ENCODE results near the gene GAREM1. TPM values are rescaled to one million over a fixed set of nuclear protein-coding genes. Genes with fewer than 3 reads are reported as not detected.
A peak's percentile ranks its signal among the peaks of the same experiment; 100 is the strongest.
"Not testable (repeated sequence)": the region's sequence is repeated elsewhere in the genome, so short reads cannot be mapped to it uniquely, and the experiment has no call there.

The GAREM1 gene
- total and polyA plus RNA-seq, 2 donors from 2014 or later, result 7.0 to 47.0 TPM

DNA sequence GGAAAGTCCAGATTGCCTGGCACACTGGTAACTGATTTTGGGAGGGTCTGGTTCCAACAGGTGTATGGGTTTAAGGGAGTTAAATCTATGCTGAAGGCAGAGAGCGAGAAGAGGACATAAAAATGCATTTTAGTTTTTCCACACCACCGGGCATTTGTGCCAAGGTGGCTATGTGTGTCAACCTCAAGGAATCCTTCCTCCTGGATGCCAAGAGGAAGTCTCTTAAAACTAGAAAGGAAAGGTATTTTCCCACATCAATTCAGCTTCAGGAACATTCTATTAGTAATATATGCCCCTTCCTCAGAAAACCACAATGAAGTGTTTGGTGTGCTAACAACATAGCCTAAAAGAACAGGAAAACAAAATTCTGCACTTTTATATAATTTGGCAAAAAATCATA is 5.4 kb upstream of the GAREM1 start:
- H3K27me3 ChIP-seq (ENCODE audit: control insufficient read depth, insufficient read depth, low read length), result no peaks in the 10 kb centered on the region
- no peak for TF ChIP-seq CTCF (IDR thresholded peaks at IDR 0.05; ENCODE audit: borderline replicate concordance, extremely low read depth, insufficient read depth)
- peaks cover 0 to 4% (median 0%) of the 10 kb centered on the region in 3 donors for H3K4me1 ChIP-seq (ENCODE audit: control insufficient read depth in 2 of 3, insufficient read depth in 2 of 3, low read depth in 1 of 3, low read length in 3 of 3)
- no peaks in the 10 kb centered on the region for H3K36me3 ChIP-seq (ENCODE audit: control insufficient read depth in 2 of 3, insufficient read depth in 3 of 3, low read length in 3 of 3)
- H3K27ac ChIP-seq (ENCODE audit: low read depth in 2 of 2, low read length in 2 of 2), result no peak overlapping the region
- DNase-seq, result no peak
- H3K9me3 ChIP-seq (ENCODE audit: control insufficient read depth in 2 of 3, insufficient read depth in 1 of 3, low read length in 3 of 3), result no peaks in the 10 kb centered on the region
- intact Hi-C loops (cut with DNase I), result loop anchor here (10.0 kb wide), 1 partner anchor 211 kb away; no protein-coding TSS in a partner anchor
- no peak overlapping the region for H3K4me3 ChIP-seq (ENCODE audit: low read length in 3 of 3)
- H3K9ac ChIP-seq (ENCODE audit: low read length in 3 of 3), result no peak overlapping the region
- FAIRE-seq, result no peak

GRCh38 chr18:32475069-32475468 is 4.4 kb upstream of the GAREM1 start:
- not testable (repeated sequence) for H3K27ac ChIP-seq (ENCODE audit: low read depth in 2 of 2, low read length in 2 of 2); H3K36me3 ChIP-seq (ENCODE audit: control insufficient read depth in 2 of 3, insufficient read depth in 3 of 3, low read length in 3 of 3); H3K9me3 ChIP-seq (ENCODE audit: control insufficient read depth in 2 of 3, insufficient read depth in 1 of 3, low read length in 3 of 3); H3K9ac ChIP-seq (ENCODE audit: low read length in 3 of 3); H3K4me1 ChIP-seq (ENCODE audit: control insufficient read depth in 2 of 3, insufficient read depth in 2 of 3, low read depth in 1 of 3, low read length in 3 of 3); FAIRE-seq; H3K4me3 ChIP-seq (ENCODE audit: low read length in 3 of 3); H3K27me3 ChIP-seq (ENCODE audit: control insufficient read depth, insufficient read depth, low read length)
- intact Hi-C loops (cut with DNase I), result loop anchor here (10.0 kb wide), 1 partner anchor 210 kb away; no protein-coding TSS in a partner anchor
- peak in 1 of 5 donors; percentile 51 for DNase-seq

- TF ChIP-seq CTCF (IDR thresholded peaks at IDR 0.05; ENCODE audit: borderline replicate concordance, extremely low read depth, insufficient read depth), result no peak
- Histone ChIP-seq H3K27me3 (ENCODE audit: control insufficient read depth, insufficient read depth, low read length) (no peaks in the 10 kb centered on the region), H3K4me3 (ENCODE audit: low read length in 3 of 3) (no peak overlapping the region), H3K27ac (ENCODE audit: low read depth in 2 of 2, low read length in 2 of 2) (no peak overlapping the region), H3K9me3 (ENCODE audit: control insufficient read depth in 2 of 3, insufficient read depth in 1 of 3, low read length in 3 of 3) (no peaks in the 10 kb centered on the region), H3K36me3 (ENCODE audit: control insufficient read depth in 2 of 3, insufficient read depth in 3 of 3, low read length in 3 of 3) (no peaks in the 10 kb centered on the region), H3K9ac (ENCODE audit: low read length in 3 of 3) (no peak overlapping the region), H3K4me1 (ENCODE audit: control insufficient read depth in 2 of 3, insufficient read depth in 2 of 3, low read depth in 1 of 3, low read length in 3 of 3) (peaks cover 0 to 8% (median 0%) of the 10 kb centered on the region in 3 donors)
- intact Hi-C loops (cut with DNase I), result loop anchor here (10.0 kb wide), 1 partner anchor 209 kb away; no protein-coding TSS in a partner anchor
- FAIRE-seq (no peak), DNase-seq (no peak)
Measured at GRCh38 chr18:32473325-32473724, 2.6 kb upstream of the GAREM1 start.

DNA sequence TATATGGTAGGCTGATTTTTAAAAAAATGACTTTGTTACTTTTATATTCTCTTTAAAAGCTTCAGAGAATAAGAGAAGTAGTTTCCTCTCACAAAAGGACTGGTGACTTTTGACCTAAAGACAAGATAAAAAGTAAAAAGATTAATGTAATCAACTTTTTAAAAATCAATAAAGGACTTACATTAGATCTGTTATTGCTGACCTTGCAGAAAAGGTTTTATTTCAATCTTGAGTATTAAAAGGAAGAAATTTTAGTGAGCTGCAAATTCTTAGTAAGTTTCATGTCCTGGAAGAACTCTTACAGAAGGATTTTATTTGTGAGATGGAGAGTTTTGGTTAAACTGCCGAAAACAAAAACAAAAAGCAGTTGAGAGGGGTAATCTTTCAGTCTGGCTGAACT is 2.2 kb upstream of the GAREM1 start:
- Histone ChIP-seq H3K9me3 (ENCODE audit: control insufficient read depth in 2 of 3, insufficient read depth in 1 of 3, low read length in 3 of 3) (no peaks in the 10 kb centered on the region), H3K36me3 (ENCODE audit: control insufficient read depth in 2 of 3, insufficient read depth in 3 of 3, low read length in 3 of 3) (no peaks in the 10 kb centered on the region), H3K27me3 (ENCODE audit: control insufficient read depth, insufficient read depth, low read length) (no peaks in the 10 kb centered on the region), H3K4me3 (ENCODE audit: low read length in 3 of 3) (no peak overlapping the region), H3K4me1 (ENCODE audit: control insufficient read depth in 2 of 3, insufficient read depth in 2 of 3, low read depth in 1 of 3, low read length in 3 of 3) (peaks cover 0 to 8% (median 0%) of the 10 kb centered on the region in 3 donors), H3K27ac (ENCODE audit: low read depth in 2 of 2, low read length in 2 of 2) (no peak overlapping the region), H3K9ac (ENCODE audit: low read length in 3 of 3) (no peak overlapping the region)
- TF ChIP-seq CTCF (IDR thresholded peaks at IDR 0.05; ENCODE audit: borderline replicate concordance, extremely low read depth, insufficient read depth), result no peak
- FAIRE-seq (no peak), DNase-seq (no peak)
- intact Hi-C loops (cut with DNase I), result loop anchor here (10.0 kb wide), 1 partner anchor 208 kb away; no protein-coding TSS in a partner anchor

Measured in kidney (tissue), 14 donors.